Measurements from ENCODE around the gene TTF2.

- TF ChIP-seq POLR2A (IDR thresholded peaks at IDR 0.05) (no peak), CTCF (IDR thresholded peaks at IDR 0.05) (no peak)
Measured at GRCh38 chr1:117061986-117062415, 1.9 kb downstream of the TTF2 start.
